Osteoblast (primary cell): ENCODE measurements around the gene HYAL2. TPM values are rescaled to one million over a fixed set of nuclear protein-coding genes. Genes with fewer than 3 reads are reported as not detected.

Experiments
- DNase-seq: peaks from one replicate; pipeline ENCODE4 v3.0.0; 2011; ENCODE audit warnings: low spot score, mixed read lengths; ENCODE audit not compliant: insufficient read length; ENCODE audit errors: missing footprints
- H2AFZ ChIP-seq: 2 replicates; pipeline ENCODE4 v1.6.0; 2011; ENCODE audit warnings: mild to moderate bottlenecking, low read length
- H3K27ac ChIP-seq: 2 replicates; pipeline ENCODE4 v1.5.1; 2011; ENCODE audit warnings: mild to moderate bottlenecking, low read depth, low read length, moderate library complexity
- H3K27me3 ChIP-seq: 2 replicates; pipeline ENCODE4 v1.6.0; 2012; ENCODE audit warnings: mild to moderate bottlenecking, control low read depth, inconsistent platforms, low read length, moderate library complexity; ENCODE audit not compliant: insufficient read depth
- H3K36me3 ChIP-seq: 2 replicates; pipeline ENCODE4 v1.5.1; 2011; ENCODE audit warnings: mild to moderate bottlenecking, low read length, control low read depth, moderate library complexity; ENCODE audit not compliant: insufficient read depth
- H3K4me1 ChIP-seq: 2 replicates; pipeline ENCODE4 v1.5.1; 2011; ENCODE audit warnings: mild to moderate bottlenecking, low read length, control low read depth, moderate library complexity; ENCODE audit not compliant: insufficient read depth
- H3K4me2 ChIP-seq: 2 replicates; pipeline ENCODE4 v1.6.0; 2011; ENCODE audit warnings: mild to moderate bottlenecking, low read length; ENCODE audit not compliant: insufficient read depth
- H3K4me3 ChIP-seq: fragments of 200-600 bp; sonication (generic); 3 replicates; pipeline ENCODE4 v1.5.1; 2012; ENCODE audit warnings: mild to moderate bottlenecking, low read length, inconsistent platforms; ENCODE audit not compliant: insufficient read depth
- H3K79me2 ChIP-seq: 2 replicates; pipeline ENCODE4 v1.6.0; 2012; ENCODE audit warnings: mild to moderate bottlenecking, low read length, control low read depth, inconsistent platforms; ENCODE audit not compliant: insufficient read depth
- H3K9me3 ChIP-seq: 2 replicates; pipeline ENCODE4 v1.5.1; 2011; ENCODE audit warnings: low read depth, low read length, control low read depth
- H4K20me1 ChIP-seq: 2 replicates; pipeline ENCODE4 v1.6.0; 2012; ENCODE audit warnings: mild to moderate bottlenecking, low read length, control low read depth; ENCODE audit not compliant: insufficient read depth
- CTCF ChIP-seq: IDR thresholded peaks from 2 replicates; pipeline ENCODE4 v1.5.1; 2011; ENCODE audit warnings: mild to moderate bottlenecking, low read depth, low read length, moderate library complexity; ENCODE audit errors: extremely low read depth
- total RNA-seq: library from RNA; depleted of rRNA; stranded (reverse); fragments of >200 nt; gene quantifications from 2 replicates; pipeline ENCODE4 v1.2.3, GENCODE V29; 2012

HYAL2 gene
- total RNA-seq, 1 donor: 32.9 TPM

- Histone ChIP-seq H3K27ac (peak within 1 kb of the TSS; percentile 83), H3K79me2 (peaks cover 43% of the 10 kb centered on the region), H3K9me3 (no peaks in the 10 kb centered on the region), H4K20me1 (peaks cover 6% of the 10 kb centered on the region), H3K4me3 (peak within 1 kb of the TSS; percentile 77), H3K27me3 (no peaks in the 10 kb centered on the region), H2AFZ (peak within 1 kb of the TSS; percentile 82), H3K4me1 (peaks cover 44% of the 10 kb centered on the region), H3K4me2 (peak within 1 kb of the TSS; percentile 97), H3K36me3 (no peaks in the 10 kb centered on the region)
- TF ChIP-seq CTCF: no peak
- peak; percentile 96 for DNase-seq
Measured at GRCh38 chr3:50340448-50341329, 18.1 kb upstream of the HYAL2 start, which contains the start of gene RASSF1. RASSF1 (minus strand) TSS chr3:50340836; CDS start chr3:50340805, 31 bp downstream.

- H4K20me1 ChIP-seq: peaks cover 11% of the 10 kb centered on the region
- peaks cover 44% of the 10 kb centered on the region for H3K4me1 ChIP-seq
- peak overlapping the region; percentile 77 for H3K4me3 ChIP-seq
- peak overlapping the region; percentile 82 for H2AFZ ChIP-seq
- TF ChIP-seq CTCF: no peak
- H3K9me3 ChIP-seq: no peaks in the 10 kb centered on the region
- peaks cover 48% of the 10 kb centered on the region for H3K79me2 ChIP-seq
- H3K36me3 ChIP-seq: no peaks in the 10 kb centered on the region
- H3K4me2 ChIP-seq: peak overlapping the region; percentile 97
- DNase-seq: no peak
- H3K27ac ChIP-seq: peak overlapping the region; percentile 83
- H3K27me3 ChIP-seq: no peaks in the 10 kb centered on the region
Measured at GRCh38 chr3:50340147-50340447, 17.6 kb upstream of the HYAL2 start.

GRCh38 chr3:50339485-50340146 lies 17.1 kb upstream of the HYAL2 start:
- peak overlapping the region; percentile 77 for H3K4me3 ChIP-seq
- no peaks in the 10 kb centered on the region for H3K27me3 ChIP-seq
- H3K36me3 ChIP-seq: no peaks in the 10 kb centered on the region
- H3K9me3 ChIP-seq: no peaks in the 10 kb centered on the region
- TF ChIP-seq CTCF: no peak
- H3K4me2 ChIP-seq: peak overlapping the region; percentile 97
- peak overlapping the region; percentile 82 for H2AFZ ChIP-seq
- peak overlapping the region; percentile 83 for H3K27ac ChIP-seq
- H4K20me1 ChIP-seq: peaks cover 14% of the 10 kb centered on the region
- H3K79me2 ChIP-seq: peaks cover 53% of the 10 kb centered on the region
- H3K4me1 ChIP-seq: peaks cover 47% of the 10 kb centered on the region
- DNase-seq: peak; percentile 90

GRCh38 chr3:50338965-50339364 lies 16.4 kb upstream of the HYAL2 start:
- Histone ChIP-seq H4K20me1 (peaks cover 20% of the 10 kb centered on the region), H3K4me3 (no peak overlapping the region), H3K27ac (peak overlapping the region; percentile 4), H2AFZ (no peak overlapping the region), H3K27me3 (no peaks in the 10 kb centered on the region), H3K4me1 (peaks cover 54% of the 10 kb centered on the region), H3K79me2 (peaks cover 60% of the 10 kb centered on the region), H3K36me3 (no peaks in the 10 kb centered on the region), H3K4me2 (peak overlapping the region; percentile 5), H3K9me3 (no peaks in the 10 kb centered on the region)
- no peak for TF ChIP-seq CTCF
- no peak for DNase-seq
